Measurements from ENCODE around the gene RAB3D.

DNA sequence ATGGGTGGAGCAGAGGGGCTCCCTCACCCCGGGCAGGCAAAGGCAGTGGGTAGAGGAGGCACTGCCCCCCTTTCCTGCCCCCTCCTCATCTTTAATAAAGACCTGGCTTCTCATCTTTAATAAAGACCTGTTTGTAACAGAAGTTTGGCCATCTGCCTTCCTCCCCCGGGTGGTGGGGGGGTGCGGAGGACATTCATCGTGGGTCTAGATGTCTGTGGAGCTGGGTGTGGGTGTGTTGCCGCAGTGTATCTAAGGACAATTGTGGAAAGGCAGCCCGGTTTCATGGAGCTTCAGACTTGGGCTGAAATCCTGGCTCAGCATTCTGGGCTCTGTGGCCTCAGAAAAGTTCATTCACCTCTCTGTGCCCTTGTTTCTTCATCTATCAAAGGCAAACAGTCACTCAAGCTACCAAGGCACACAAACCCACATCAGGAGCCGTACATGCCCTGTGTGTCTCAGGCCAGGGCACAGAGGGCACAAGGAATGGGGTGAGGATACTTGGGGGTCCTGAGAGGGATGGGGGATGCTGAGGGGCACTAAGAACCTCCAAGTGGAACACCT, 26.2 kb upstream of the RAB3D start:
- no peak for TF ChIP-seq EZH2 (IDR thresholded peaks at IDR 0.05; ENCODE audit: low read length, unreplicated experiment)
- TF ChIP-seq, protein P1, sequence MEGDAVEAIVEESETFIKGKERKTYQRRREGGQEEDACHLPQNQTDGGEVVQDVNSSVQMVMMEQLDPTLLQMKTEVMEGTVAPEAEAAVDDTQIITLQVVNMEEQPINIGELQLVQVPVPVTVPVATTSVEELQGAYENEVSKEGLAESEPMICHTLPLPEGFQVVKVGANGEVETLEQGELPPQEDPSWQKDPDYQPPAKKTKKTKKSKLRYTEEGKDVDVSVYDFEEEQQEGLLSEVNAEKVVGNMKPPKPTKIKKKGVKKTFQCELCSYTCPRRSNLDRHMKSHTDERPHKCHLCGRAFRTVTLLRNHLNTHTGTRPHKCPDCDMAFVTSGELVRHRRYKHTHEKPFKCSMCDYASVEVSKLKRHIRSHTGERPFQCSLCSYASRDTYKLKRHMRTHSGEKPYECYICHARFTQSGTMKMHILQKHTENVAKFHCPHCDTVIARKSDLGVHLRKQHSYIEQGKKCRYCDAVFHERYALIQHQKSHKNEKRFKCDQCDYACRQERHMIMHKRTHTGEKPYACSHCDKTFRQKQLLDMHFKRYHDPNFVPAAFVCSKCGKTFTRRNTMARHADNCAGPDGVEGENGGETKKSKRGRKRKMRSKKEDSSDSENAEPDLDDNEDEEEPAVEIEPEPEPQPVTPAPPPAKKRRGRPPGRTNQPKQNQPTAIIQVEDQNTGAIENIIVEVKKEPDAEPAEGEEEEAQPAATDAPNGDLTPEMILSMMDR (conservative IDR thresholded peaks at IDR 0.05; ENCODE audit: low read depth, low read length), result no peak

Measured in PC-3 (cell line).